Vagina (tissue), 2 donors: ENCODE measurements around the gene MICALL1.

ENCODE experiments used
- CTCF ChIP-seq, 3 experiments: fragments of 450-650 bp in 2 of 3; fragments of 200-600 bp in 1 of 3; sonication (generic) in 1 of 3; IDR thresholded peaks; one replicate each; pipeline ENCODE4 v1.5.1; 2017 to 2019; ENCODE audit warnings: antibody characterized with exemption in 3 of 3, mild to moderate bottlenecking in 2 of 3, moderate library complexity in 2 of 3
- POLR2A ChIP-seq, 2 donors: fragments of 450-650 bp; IDR thresholded peaks; one replicate each; pipeline ENCODE4 v1.6.1; 2017; ENCODE audit warnings: antibody characterized with exemption in 2 of 2, mild to moderate bottlenecking in 2 of 2, moderate library complexity in 2 of 2

DNA sequence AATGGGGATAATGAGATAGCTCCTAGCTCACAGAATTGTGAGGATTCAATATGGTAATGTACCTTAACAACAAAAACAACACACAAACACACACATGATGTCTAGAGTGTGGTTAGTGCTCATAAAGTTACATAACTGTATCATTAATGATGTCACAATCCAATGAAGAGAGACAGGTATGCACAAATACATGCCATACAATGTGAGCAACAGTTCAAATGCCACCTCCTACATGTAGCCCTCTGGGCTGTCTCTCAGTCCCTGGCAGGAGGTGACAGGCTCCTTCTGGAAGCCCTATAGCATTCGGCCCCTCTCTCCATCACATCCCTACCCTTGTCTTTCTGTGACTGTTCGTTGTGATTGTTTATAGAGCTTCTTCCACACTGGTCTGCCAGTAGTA lies 8.3 kb upstream of the MICALL1 start:
- TF ChIP-seq POLR2A (IDR thresholded peaks at IDR 0.05) = no peak
- no peak for TF ChIP-seq CTCF (IDR thresholded peaks at IDR 0.05)
